MG63 (cell line): ENCODE data around the gene CACNA1C. TPM values are rescaled to one million over a fixed set of nuclear protein-coding genes. Genes with fewer than 3 reads are reported as not detected.

ENCODE experiments used
- DNase-seq: peaks from one replicate; pipeline ENCODE4 v3.0.0-alpha.2; 2020
- H3K27me3 ChIP-seq: fragments of 250-450 bp; sonication (Bioruptor Pico); 2 replicates; pipeline ENCODE4 v1.5.1; 2020; ENCODE audit warnings: mild to moderate bottlenecking, moderate library complexity
- H3K36me3 ChIP-seq: fragments of 250-450 bp; sonication (Bioruptor Pico); 2 replicates; pipeline ENCODE4 v1.5.1; 2020; ENCODE audit warnings: mild to moderate bottlenecking, moderate library complexity
- H3K4me3 ChIP-seq: fragments of 250-450 bp; sonication (Bioruptor Pico); 2 replicates; pipeline ENCODE4 v1.5.1; 2020; ENCODE audit warnings: mild to moderate bottlenecking, moderate library complexity
- H3K9me3 ChIP-seq: fragments of 250-450 bp; sonication (Bioruptor Pico); 2 replicates; pipeline ENCODE4 v1.5.1; 2020; ENCODE audit warnings: mild to moderate bottlenecking, moderate library complexity
- total RNA-seq: library from RNA; depleted of rRNA; stranded (reverse); fragments of >200 nt; shearing (Covaris generic); gene quantifications from 2 replicates; pipeline ENCODE4 v1.2.3, GENCODE V29; 2014; ENCODE audit warnings: low replicate concordance

CACNA1C gene
- total RNA-seq, 1 experiment from 2014 or later, result 1.4 TPM

- no peaks in the 10 kb centered on the region for H3K27me3 ChIP-seq
- no peak for DNase-seq
- H3K9me3 ChIP-seq, result no peaks in the 10 kb centered on the region
- no peak overlapping the region for H3K4me3 ChIP-seq
- H3K36me3 ChIP-seq, result no peaks in the 10 kb centered on the region
Measured at GRCh38 chr12:2691345-2692071, 638.7 kb downstream of the CACNA1C start.

GRCh38 chr12:2692080-2692479, 639.3 kb downstream of the CACNA1C start:
- Histone ChIP-seq H3K9me3 (no peaks in the 10 kb centered on the region), H3K4me3 (no peak overlapping the region), H3K36me3 (no peaks in the 10 kb centered on the region), H3K27me3 (0 out of 2 replicates have a peak, but pooled peaks cover 3% of the 10 kb centered on the region)
- no peak for DNase-seq

GRCh38 chr12:2693244-2693860, 640.6 kb downstream of the CACNA1C start:
- H3K27me3 ChIP-seq, result peaks cover 7% of the 10 kb centered on the region; the same call in 1 of the 2 replicates
- no peaks in the 10 kb centered on the region for H3K9me3 ChIP-seq
- DNase-seq, result no peak
- no peaks in the 10 kb centered on the region for H3K36me3 ChIP-seq
- no peak overlapping the region for H3K4me3 ChIP-seq

GRCh38 chr12:2693980-2694610, 641.3 kb downstream of the CACNA1C start:
- peaks cover 7% of the 10 kb centered on the region; the same call in 1 of the 2 replicates for H3K27me3 ChIP-seq

GRCh38 chr12:2696136-2696535, 643.3 kb downstream of the CACNA1C start:
- no peaks in the 10 kb centered on the region for H3K36me3 ChIP-seq
- no peak for DNase-seq
- H3K9me3 ChIP-seq, result no peaks in the 10 kb centered on the region
- no peak overlapping the region for H3K4me3 ChIP-seq
- H3K27me3 ChIP-seq, result peaks cover 7% of the 10 kb centered on the region; the same call in 1 of the 2 replicates

More at GRCh38 chr12:2693980-2694610, 641.3 kb downstream of the CACNA1C start:
- no peaks in the 10 kb centered on the region for H3K9me3 ChIP-seq
- DNase-seq, result no peak
- no peaks in the 10 kb centered on the region for H3K36me3 ChIP-seq
- no peak overlapping the region for H3K4me3 ChIP-seq

- Histone ChIP-seq H3K4me3 (no peak overlapping the region), H3K9me3 (no peaks in the 10 kb centered on the region), H3K27me3 (peaks cover 7% of the 10 kb centered on the region; the same call in 1 of the 2 replicates), H3K36me3 (no peaks in the 10 kb centered on the region)
- DNase-seq, result no peak
Measured at GRCh38 chr12:2697057-2697800, 644.4 kb downstream of the CACNA1C start.

GRCh38 chr12:2698566-2698965, 645.8 kb downstream of the CACNA1C start:
- H3K27me3 ChIP-seq, result peaks cover 7% of the 10 kb centered on the region; the same call in 1 of the 2 replicates
- H3K36me3 ChIP-seq, result no peaks in the 10 kb centered on the region
- no peak overlapping the region for H3K4me3 ChIP-seq
- no peak for DNase-seq
- no peaks in the 10 kb centered on the region for H3K9me3 ChIP-seq

GRCh38 chr12:2710701-2711100, 657.9 kb downstream of the CACNA1C start:
- Histone ChIP-seq H3K27me3 (peaks cover 24% of the 10 kb centered on the region), H3K9me3 (peaks cover 12% of the 10 kb centered on the region), H3K4me3 (no peak overlapping the region), H3K36me3 (no peaks in the 10 kb centered on the region)
- DNase-seq, result no peak

GRCh38 chr12:2719392-2719791, 666.6 kb downstream of the CACNA1C start:
- no peaks in the 10 kb centered on the region for H3K36me3 ChIP-seq
- H3K4me3 ChIP-seq, result no peak overlapping the region
- no peak for DNase-seq
- H3K27me3 ChIP-seq, result peaks cover 38% of the 10 kb centered on the region
- no peaks in the 10 kb centered on the region for H3K9me3 ChIP-seq

- DNase-seq, result peak; percentile 37
- Histone ChIP-seq H3K27me3 (peaks cover 27% of the 10 kb centered on the region), H3K9me3 (no peaks in the 10 kb centered on the region), H3K4me3 (no peak overlapping the region), H3K36me3 (no peaks in the 10 kb centered on the region)
Measured at GRCh38 chr12:2722806-2723205, 670.0 kb downstream of the CACNA1C start.

GRCh38 chr12:2732290-2732689, 679.5 kb downstream of the CACNA1C start:
- Histone ChIP-seq H3K4me3 (no peak overlapping the region), H3K36me3 (no peaks in the 10 kb centered on the region), H3K27me3 (peaks cover 52% of the 10 kb centered on the region), H3K9me3 (no peaks in the 10 kb centered on the region)
- no peak for DNase-seq

- Histone ChIP-seq H3K36me3 (no peaks in the 10 kb centered on the region), H3K9me3 (no peaks in the 10 kb centered on the region), H3K4me3 (no peak overlapping the region), H3K27me3 (peaks cover 38% of the 10 kb centered on the region)
- DNase-seq, result no peak
Measured at GRCh38 chr12:2733493-2734355, 680.9 kb downstream of the CACNA1C start.

GRCh38 chr12:2735432-2735831, 682.6 kb downstream of the CACNA1C start:
- Histone ChIP-seq H3K36me3 (no peaks in the 10 kb centered on the region), H3K27me3 (peaks cover 33% of the 10 kb centered on the region), H3K4me3 (no peak overlapping the region), H3K9me3 (no peaks in the 10 kb centered on the region)
- no peak for DNase-seq

- peaks cover 15% of the 10 kb centered on the region for H3K27me3 ChIP-seq
- no peaks in the 10 kb centered on the region for H3K36me3 ChIP-seq
- DNase-seq, result no peak
- H3K4me3 ChIP-seq, result no peak overlapping the region
- no peaks in the 10 kb centered on the region for H3K9me3 ChIP-seq
Measured at GRCh38 chr12:2737656-2738241, 685.0 kb downstream of the CACNA1C start.

- no peaks in the 10 kb centered on the region for H3K9me3 ChIP-seq
- DNase-seq, result no peak
- no peak overlapping the region for H3K4me3 ChIP-seq
- H3K27me3 ChIP-seq, result peaks cover 4% of the 10 kb centered on the region
- no peaks in the 10 kb centered on the region for H3K36me3 ChIP-seq
Measured at GRCh38 chr12:2739069-2739468, 686.3 kb downstream of the CACNA1C start.
